Measurements from ENCODE around the gene YJU2.
"Not testable (repeated sequence)": the region's sequence is repeated elsewhere in the genome, so short reads cannot be mapped to it uniquely, and the experiment has no call there.

The YJU2 gene

GRCh38 chr19:4228765-4229178, 18.1 kb upstream of the YJU2 start:
- DNase-seq (ENCODE audit: low read depth) = no peak

GRCh38 chr19:4229179-4229931, 17.5 kb upstream of the YJU2 start, which contains the start of gene EBI3:
Gene EBI3 (plus strand): TSS chr19:4229523. CDS start chr19:4229551, 28 bp downstream.
- DNase-seq (ENCODE audit: low read depth) = no peak

- not testable (repeated sequence) for DNase-seq (ENCODE audit: low read depth)
These were observed 16.6 kb upstream of the YJU2 start for GRCh38 chr19:4230237-4230636.

GRCh38 chr19:4231521-4231920, 15.4 kb upstream of the YJU2 start:
- DNase-seq (ENCODE audit: low read depth) = not testable (repeated sequence)

- not testable (repeated sequence) for DNase-seq (ENCODE audit: low read depth)
These were observed 14.7 kb upstream of the YJU2 start for GRCh38 chr19:4232139-4232538.

GRCh38 chr19:4232614-4233281, 14.1 kb upstream of the YJU2 start:
- no peak for DNase-seq (ENCODE audit: low read depth)

GRCh38 chr19:4233282-4233853, 13.5 kb upstream of the YJU2 start:
- DNase-seq (ENCODE audit: low read depth) = no peak

- no peak for DNase-seq (ENCODE audit: low read depth)
These were observed 12.6 kb upstream of the YJU2 start for GRCh38 chr19:4234142-4234861.

- no peak for DNase-seq (ENCODE audit: low read depth)
These were observed 12.0 kb upstream of the YJU2 start for GRCh38 chr19:4234862-4235201.

GRCh38 chr19:4237510-4237909, 9.4 kb upstream of the YJU2 start:
- not testable (repeated sequence) for DNase-seq (ENCODE audit: low read depth)

GRCh38 chr19:4238831-4239230, 8.0 kb upstream of the YJU2 start:
- DNase-seq (ENCODE audit: low read depth) = no peak

GRCh38 chr19:4241824-4242430, 5.0 kb upstream of the YJU2 start:
- no peak for DNase-seq (ENCODE audit: low read depth)

- DNase-seq (ENCODE audit: low read depth) = not testable (repeated sequence)
These were observed 942 bp upstream of the YJU2 start for GRCh38 chr19:4245938-4246337.

GRCh38 chr19:4256563-4256962, 9.7 kb downstream of the YJU2 start:
- no peak for DNase-seq (ENCODE audit: low read depth)

GRCh38 chr19:4257025-4257424, 10.1 kb downstream of the YJU2 start:
- DNase-seq (ENCODE audit: low read depth) = no peak

GRCh38 chr19:4258181-4258580, 11.3 kb downstream of the YJU2 start:
- no peak for DNase-seq (ENCODE audit: low read depth)

GRCh38 chr19:4260613-4261191, 13.8 kb downstream of the YJU2 start:
- no peak for DNase-seq (ENCODE audit: low read depth)

GRCh38 chr19:4264812-4265211, 17.9 kb downstream of the YJU2 start:
- DNase-seq (ENCODE audit: low read depth) = no peak

GRCh38 chr19:4266253-4267000, 19.5 kb downstream of the YJU2 start:
- DNase-seq (ENCODE audit: low read depth) = no peak

- peak; percentile 21 for DNase-seq (ENCODE audit: low read depth)
These were observed 20.4 kb downstream of the YJU2 start for GRCh38 chr19:4267101-4267900.
